ENCODE data around the gene ZNF536.

ZNF536 gene

GRCh38 chr19:30522341-30522740 is 150.2 kb downstream of the ZNF536 start:
- DNase-seq (ENCODE audit: low read depth): no peak
- TF ChIP-seq, protein P1, sequence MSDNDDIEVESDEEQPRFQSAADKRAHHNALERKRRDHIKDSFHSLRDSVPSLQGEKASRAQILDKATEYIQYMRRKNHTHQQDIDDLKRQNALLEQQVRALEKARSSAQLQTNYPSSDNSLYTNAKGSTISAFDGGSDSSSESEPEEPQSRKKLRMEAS (IDR thresholded peaks at IDR 0.05; ENCODE audit: low read depth, low read length): no peak
- TF ChIP-seq CTCF (IDR thresholded peaks at IDR 0.05; ENCODE audit: low read depth, low read length) (no peak), MYC (IDR thresholded peaks at IDR 0.05; ENCODE audit: low read depth, low read length) (no peak), POLR2A (IDR thresholded peaks at IDR 0.05; ENCODE audit: extremely low read depth, insufficient read length) (no peak)
- H3K4me3 ChIP-seq (ENCODE audit: low read depth, low read length): no peak overlapping the region

DNA sequence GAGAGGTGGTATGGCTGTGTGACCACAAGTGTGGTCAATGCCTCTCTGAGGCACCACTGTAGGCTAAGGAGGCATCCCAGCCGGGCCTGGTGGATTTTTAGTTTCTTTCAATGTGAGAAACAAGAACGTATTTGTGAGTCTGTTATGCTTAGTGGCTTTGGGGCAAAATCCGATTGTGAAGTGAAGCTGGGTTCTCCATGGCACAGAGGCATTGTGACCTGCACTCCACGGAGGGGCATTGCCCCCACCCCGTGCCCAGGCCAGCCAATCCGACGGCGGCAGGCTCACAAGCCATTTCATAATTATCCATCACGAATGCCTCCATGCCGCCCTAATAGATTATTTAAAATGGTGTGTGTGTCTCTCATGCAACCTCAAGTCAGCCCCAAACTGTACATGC is 151.6 kb downstream of the ZNF536 start:
- no peak for DNase-seq (ENCODE audit: low read depth)
- TF ChIP-seq CTCF (IDR thresholded peaks at IDR 0.05; ENCODE audit: low read depth, low read length): no peak
- TF ChIP-seq, protein P1 (IDR thresholded peaks at IDR 0.05; ENCODE audit: low read depth, low read length): no peak
- TF ChIP-seq MYC (IDR thresholded peaks at IDR 0.05; ENCODE audit: low read depth, low read length): no peak
- TF ChIP-seq POLR2A (IDR thresholded peaks at IDR 0.05; ENCODE audit: extremely low read depth, insufficient read length): no peak
- H3K4me3 ChIP-seq (ENCODE audit: low read depth, low read length): no peak overlapping the region

DNA sequence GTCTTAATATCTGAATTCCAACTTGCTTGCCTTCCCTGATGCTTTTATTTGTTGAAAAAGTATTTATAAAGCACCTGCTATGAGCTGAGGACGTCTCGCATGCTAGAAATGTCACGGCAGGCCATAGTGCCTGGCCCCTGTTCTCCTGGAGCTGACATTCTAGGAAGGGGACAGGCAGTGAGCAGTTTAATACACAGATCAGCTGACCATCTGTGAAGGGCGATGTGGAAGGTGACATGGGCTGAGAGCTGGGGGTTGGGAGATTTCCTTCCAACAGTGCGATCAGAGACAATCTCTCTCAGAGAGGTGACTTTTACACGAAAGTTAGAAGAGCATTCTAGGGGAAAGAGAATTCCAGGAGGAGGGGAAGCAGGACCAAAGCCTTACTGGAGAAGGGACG is 153.2 kb downstream of the ZNF536 start:
- TF ChIP-seq MYC (IDR thresholded peaks at IDR 0.05; ENCODE audit: low read depth, low read length) (no peak), POLR2A (IDR thresholded peaks at IDR 0.05; ENCODE audit: extremely low read depth, insufficient read length) (no peak), CTCF (IDR thresholded peaks at IDR 0.05; ENCODE audit: low read depth, low read length) (no peak)
- TF ChIP-seq, protein P1 (IDR thresholded peaks at IDR 0.05; ENCODE audit: low read depth, low read length): no peak
- H3K4me3 ChIP-seq (ENCODE audit: low read depth, low read length): no peak overlapping the region
- DNase-seq (ENCODE audit: low read depth): no peak

DNA sequence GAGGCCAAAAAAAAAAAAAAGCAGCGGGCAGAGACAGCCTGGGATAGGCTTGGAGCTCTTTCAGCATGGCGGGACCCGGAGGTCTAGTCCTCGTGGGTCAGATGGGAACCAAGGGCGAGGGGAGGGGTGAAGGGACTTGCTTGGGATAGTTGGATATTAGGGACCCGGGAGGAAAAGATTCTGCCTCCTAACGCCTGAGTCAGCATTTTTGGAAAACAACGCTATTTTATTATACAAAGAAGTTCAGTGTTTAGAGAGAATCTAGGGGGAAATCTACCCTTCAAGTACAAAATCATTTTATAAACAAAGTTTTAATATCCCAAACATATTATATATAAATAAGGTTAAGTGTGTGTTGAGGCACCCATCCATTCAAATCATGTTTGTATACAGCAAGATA is 156.7 kb downstream of the ZNF536 start:
- TF ChIP-seq CTCF (IDR thresholded peaks at IDR 0.05; ENCODE audit: low read depth, low read length): no peak
- TF ChIP-seq MYC (IDR thresholded peaks at IDR 0.05; ENCODE audit: low read depth, low read length): no peak
- no peak for TF ChIP-seq POLR2A (IDR thresholded peaks at IDR 0.05; ENCODE audit: extremely low read depth, insufficient read length)
- TF ChIP-seq, protein P1 (IDR thresholded peaks at IDR 0.05; ENCODE audit: low read depth, low read length): no peak
- no peak for DNase-seq (ENCODE audit: low read depth)
- no peak overlapping the region for H3K4me3 ChIP-seq (ENCODE audit: low read depth, low read length)

DNA sequence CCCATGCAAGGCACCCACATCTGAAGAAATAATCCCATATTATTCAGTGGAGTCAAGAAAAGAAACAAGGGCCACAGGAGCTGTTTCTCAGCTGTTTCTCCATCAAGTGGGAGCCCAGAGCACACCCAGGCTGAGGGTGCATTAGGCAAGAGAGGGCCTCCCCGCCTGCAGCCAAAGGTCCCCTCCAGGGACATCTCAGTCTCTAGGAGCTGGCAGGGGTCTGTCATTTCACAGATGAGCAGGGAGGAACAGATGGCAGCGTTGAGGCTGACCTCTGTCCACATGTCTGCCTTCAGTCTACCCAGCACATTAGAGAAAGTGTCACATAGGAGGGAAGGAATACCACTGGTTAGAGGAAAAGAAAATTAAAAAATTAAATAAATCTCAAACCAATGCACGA is 157.7 kb downstream of the ZNF536 start:
- H3K4me3 ChIP-seq (ENCODE audit: low read depth, low read length): no peak overlapping the region
- DNase-seq (ENCODE audit: low read depth): no peak
- TF ChIP-seq, protein P1 (IDR thresholded peaks at IDR 0.05; ENCODE audit: low read depth, low read length): no peak
- TF ChIP-seq CTCF (IDR thresholded peaks at IDR 0.05; ENCODE audit: low read depth, low read length) (no peak), POLR2A (IDR thresholded peaks at IDR 0.05; ENCODE audit: extremely low read depth, insufficient read length) (no peak), MYC (IDR thresholded peaks at IDR 0.05; ENCODE audit: low read depth, low read length) (no peak)

DNA sequence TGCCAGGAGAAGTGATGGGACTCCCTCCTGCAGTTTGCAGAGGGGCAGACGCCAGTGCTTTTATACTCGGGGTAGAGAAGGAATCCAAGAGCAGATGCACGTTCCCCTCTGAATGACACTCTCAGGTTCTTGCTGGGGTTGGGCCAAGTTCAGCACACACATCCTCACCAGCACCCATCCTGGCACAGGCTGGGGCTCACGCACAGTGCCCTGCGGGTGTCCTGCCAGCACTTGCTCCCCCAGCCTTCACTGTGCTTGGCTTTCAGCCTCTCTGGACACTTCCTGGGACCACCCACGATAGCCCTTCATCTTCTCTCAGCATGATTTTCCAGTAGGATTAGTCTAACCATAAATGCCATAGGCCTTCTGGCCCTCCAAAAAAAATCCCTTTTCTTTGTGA is 158.6 kb downstream of the ZNF536 start:
- no peak for DNase-seq (ENCODE audit: low read depth)
- no peak overlapping the region for H3K4me3 ChIP-seq (ENCODE audit: low read depth, low read length)
- TF ChIP-seq CTCF (IDR thresholded peaks at IDR 0.05; ENCODE audit: low read depth, low read length): no peak
- TF ChIP-seq, protein P1 (IDR thresholded peaks at IDR 0.05; ENCODE audit: low read depth, low read length): no peak
- no peak for TF ChIP-seq POLR2A (IDR thresholded peaks at IDR 0.05; ENCODE audit: extremely low read depth, insufficient read length)
- no peak for TF ChIP-seq MYC (IDR thresholded peaks at IDR 0.05; ENCODE audit: low read depth, low read length)
